Thoracic aorta (tissue), 2 donors: Measurements from ENCODE around the gene ABCF1. TPM values are rescaled to one million over a fixed set of nuclear protein-coding genes. Genes with fewer than 3 reads are reported as not detected.
A peak's percentile ranks its signal among the peaks of the same experiment; 100 is the strongest.

ENCODE experiments used
- ATAC-seq: fragments of 150-250 bp; one replicate; pipeline ENCODE4 v1.8.0; 2017; ENCODE audit warnings: low read depth; ENCODE audit not compliant: insufficient number of reproducible peaks, low FRiP score
- DNase-seq: peaks from one replicate; pipeline ENCODE4 v3.0.0-alpha.2; 2020; ENCODE audit warnings: low spot score
- H3K27ac ChIP-seq, 2 donors: fragments of 200-600 bp; sonication (generic); 1 replicate in 1 of 2; 2 replicates in 1 of 2; pipeline ENCODE4 v1.5.1; 2016; ENCODE audit warnings: mild to moderate bottlenecking in 2 of 2, moderate library complexity in 2 of 2
- H3K27me3 ChIP-seq: fragments of 200-600 bp; sonication (generic); replicated peaks from 2 replicates; pipeline ENCODE4 v1.6.0; 2016; ENCODE audit warnings: mild to moderate bottlenecking; ENCODE audit not compliant: insufficient read depth
- H3K36me3 ChIP-seq: fragments of 200-600 bp; sonication (generic); one replicate; pipeline ENCODE4 v1.5.1; 2016
- H3K4me1 ChIP-seq, 2 donors: fragments of 200-600 bp; sonication (generic); 1 replicate in 1 of 2; 2 replicates in 1 of 2; pipeline versions ENCODE4 v1.5.1 to v1.6.0; 2016; ENCODE audit warnings: low read depth in 2 of 2, mild to moderate bottlenecking in 1 of 2; ENCODE audit not compliant: control insufficient read depth in 1 of 2
- H3K4me3 ChIP-seq: fragments of 200-600 bp; sonication (generic); 2 replicates; pipeline ENCODE4 v1.5.1; 2016; ENCODE audit warnings: mild to moderate bottlenecking
- H3K9me3 ChIP-seq: fragments of 200-600 bp; sonication (generic); 2 replicates; pipeline ENCODE4 v1.5.1; 2016
- CTCF ChIP-seq: fragments of 200-600 bp; sonication (generic); IDR thresholded peaks from one replicate; pipeline ENCODE4 v1.5.1; 2019; ENCODE audit warnings: antibody characterized with exemption
- total RNA-seq, 2 donors: library from RNA; depleted of rRNA; stranded (reverse); fragments of >200 nt; gene quantifications; one replicate each; pipeline versions ENCODE4 v1.1.0 to v1.2.3, GENCODE V29; 2016

ABCF1 gene
- total RNA-seq, 2 donors from 2014 or later: 24.2 to 52.1 TPM

- ATAC-seq: peak; percentile 13
- no peak for TF ChIP-seq CTCF
- Histone ChIP-seq H3K4me1 (peaks cover 13 to 22% of the 10 kb centered on the region in 2 donors), H3K4me3 (peak overlapping the region; percentile 98), H3K36me3 (peaks cover 24% of the 10 kb centered on the region), H3K27me3 (no peaks in the 10 kb centered on the region), H3K9me3 (no peaks in the 10 kb centered on the region), H3K27ac (peak overlapping the region; percentile 98 to 99)
- no peak for DNase-seq
Observed at GRCh38 chr6:30555816-30556065, 15.5 kb upstream of the ABCF1 start.

GRCh38 chr6:30556066-30556905 is 15.0 kb upstream of the ABCF1 start, which contains the start of gene GNL1:
Gene GNL1 (minus strand): TSS chr6:30556489. CDS start chr6:30556203, 286 bp downstream.
- H3K36me3 ChIP-seq: peaks cover 19% of the 10 kb centered on the region
- peaks cover 13 to 22% of the 10 kb centered on the region in 2 donors for H3K4me1 ChIP-seq
- ATAC-seq: peak; percentile 66
- H3K9me3 ChIP-seq: no peaks in the 10 kb centered on the region
- peak within 1 kb of the TSS; percentile 98 for H3K4me3 ChIP-seq
- no peaks in the 10 kb centered on the region for H3K27me3 ChIP-seq
- TF ChIP-seq CTCF: no peak
- DNase-seq: peak; percentile 85
- H3K27ac ChIP-seq: peak within 1 kb of the TSS; percentile 98 to 99

- peak within 1 kb of the TSS; percentile 98 for H3K4me3 ChIP-seq
- no peak for TF ChIP-seq CTCF
- H3K4me1 ChIP-seq: peaks cover 13 to 22% of the 10 kb centered on the region in 2 donors
- peak; percentile 87 for ATAC-seq
- peak; percentile 82 for DNase-seq
- peak within 1 kb of the TSS; percentile 98 to 99 for H3K27ac ChIP-seq
- no peaks in the 10 kb centered on the region for H3K9me3 ChIP-seq
- H3K36me3 ChIP-seq: peaks cover 17% of the 10 kb centered on the region
- H3K27me3 ChIP-seq: no peaks in the 10 kb centered on the region
Observed at GRCh38 chr6:30556906-30557682, 14.1 kb upstream of the ABCF1 start, which contains the start of gene PRR3. Gene PRR3 (plus strand): TSS chr6:30557295. CDS start chr6:30557345, 50 bp downstream.

GRCh38 chr6:30557683-30557981 is 13.6 kb upstream of the ABCF1 start:
- H3K27ac ChIP-seq: peak overlapping the region; percentile 98 to 99
- H3K27me3 ChIP-seq: no peaks in the 10 kb centered on the region
- no peaks in the 10 kb centered on the region for H3K9me3 ChIP-seq
- H3K36me3 ChIP-seq: peaks cover 17% of the 10 kb centered on the region
- H3K4me3 ChIP-seq: peak overlapping the region; percentile 98
- ATAC-seq: no peak
- no peak for DNase-seq
- H3K4me1 ChIP-seq: peaks cover 13 to 22% of the 10 kb centered on the region in 2 donors
- TF ChIP-seq CTCF: no peak

GRCh38 chr6:30560930-30561329 is 10.3 kb upstream of the ABCF1 start:
- no peak for TF ChIP-seq CTCF
- ATAC-seq (no peak), DNase-seq (no peak)
- peaks cover 6% of the 10 kb centered on the region for H3K36me3 ChIP-seq
- no peak overlapping the region for H3K4me3 ChIP-seq
- H3K9me3 ChIP-seq: no peaks in the 10 kb centered on the region
- H3K27me3 ChIP-seq: no peaks in the 10 kb centered on the region
- H3K4me1 ChIP-seq: peaks cover 8 to 12% of the 10 kb centered on the region in 2 donors
- no peak overlapping the region for H3K27ac ChIP-seq
